Activated T-cell treated with anti-CD3 and anti-CD28 coated beads for 1 hour (primary cell): ENCODE results near the gene MPND.
"Not testable (repeated sequence)": the region's sequence is repeated elsewhere in the genome, so short reads cannot be mapped to it uniquely, and the experiment has no call there.

Source experiments
- DNase-seq: peaks from one replicate; pipeline ENCODE4 v3.0.0-alpha.2; 2020; ENCODE audit warnings: low read depth

The MPND gene

GRCh38 chr19:4320419-4320818 is 22.9 kb upstream of the MPND start:
- DNase-seq, result no peak

DNA sequence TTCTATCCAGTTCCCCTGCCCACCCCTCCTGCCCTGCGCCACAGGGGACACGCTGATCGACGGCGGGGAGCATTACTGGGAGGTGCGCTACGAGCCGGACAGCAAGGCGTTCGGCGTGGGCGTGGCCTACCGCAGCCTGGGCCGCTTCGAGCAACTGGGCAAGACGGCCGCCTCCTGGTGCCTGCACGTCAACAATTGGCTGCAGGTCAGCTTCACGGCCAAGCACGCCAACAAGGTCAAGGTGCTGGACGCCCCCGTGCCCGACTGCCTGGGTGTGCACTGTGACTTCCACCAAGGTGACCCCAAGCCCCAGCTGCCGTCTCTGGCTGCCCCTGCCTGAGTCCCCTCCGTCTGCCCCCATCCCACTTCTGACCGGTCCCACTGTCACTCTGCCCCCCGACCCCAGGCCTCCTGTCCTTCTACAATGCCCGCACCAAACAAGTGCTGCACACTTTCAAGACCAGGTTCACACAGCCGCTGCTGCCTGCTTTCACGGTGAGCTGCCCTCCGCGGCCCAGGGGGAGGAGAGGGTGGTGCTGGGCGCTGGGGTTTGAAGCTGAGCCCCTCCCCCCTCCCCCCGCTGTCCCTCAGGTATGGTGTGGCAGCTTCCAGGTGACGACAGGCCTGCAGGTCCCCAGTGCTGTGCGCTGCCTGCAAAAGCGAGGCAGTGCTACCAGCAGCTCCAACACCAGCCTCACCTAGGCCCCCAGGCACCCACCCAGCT is 20.3 kb upstream of the MPND start:
- DNase-seq, result no peak

DNA sequence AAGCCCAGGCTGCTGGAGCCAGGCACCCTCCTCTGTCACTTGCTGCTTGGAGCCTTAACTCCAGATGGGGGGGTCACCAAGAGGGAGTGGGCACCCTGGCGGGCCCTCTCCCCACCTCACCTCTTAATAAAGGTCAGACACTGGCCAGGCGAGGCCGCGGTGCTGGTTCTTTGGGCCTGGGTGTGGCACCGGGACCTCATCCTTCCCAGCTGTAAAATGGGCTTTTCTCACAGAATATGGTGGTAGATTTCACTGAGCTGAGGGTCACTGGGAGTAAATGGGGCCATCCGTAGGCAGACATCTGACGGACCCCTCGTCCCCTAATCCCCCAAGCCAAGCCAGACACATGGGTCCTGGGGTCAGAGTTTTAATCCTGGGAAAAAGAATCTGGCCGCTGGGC is 19.7 kb upstream of the MPND start:
- no peak for DNase-seq

DNA sequence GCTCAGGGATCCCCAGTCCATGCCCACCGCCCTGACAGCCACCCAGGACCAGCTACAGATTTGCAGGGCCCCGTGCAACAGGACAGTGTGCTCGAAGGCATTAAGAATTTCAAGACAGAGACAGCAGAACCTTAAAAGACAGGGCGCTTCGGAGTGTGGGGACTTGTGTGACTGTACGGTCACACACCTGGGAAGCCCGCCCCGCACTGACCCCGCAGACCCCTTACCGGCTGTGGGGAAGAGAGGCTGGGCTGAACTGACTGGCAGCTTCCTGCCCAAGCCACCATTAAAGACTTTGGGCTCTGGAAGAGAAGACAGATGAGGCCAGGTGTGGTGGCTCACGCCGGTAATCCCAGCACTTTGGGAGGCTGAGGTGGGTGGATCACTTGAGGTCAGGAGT is 19.1 kb upstream of the MPND start:
- no peak for DNase-seq

DNA sequence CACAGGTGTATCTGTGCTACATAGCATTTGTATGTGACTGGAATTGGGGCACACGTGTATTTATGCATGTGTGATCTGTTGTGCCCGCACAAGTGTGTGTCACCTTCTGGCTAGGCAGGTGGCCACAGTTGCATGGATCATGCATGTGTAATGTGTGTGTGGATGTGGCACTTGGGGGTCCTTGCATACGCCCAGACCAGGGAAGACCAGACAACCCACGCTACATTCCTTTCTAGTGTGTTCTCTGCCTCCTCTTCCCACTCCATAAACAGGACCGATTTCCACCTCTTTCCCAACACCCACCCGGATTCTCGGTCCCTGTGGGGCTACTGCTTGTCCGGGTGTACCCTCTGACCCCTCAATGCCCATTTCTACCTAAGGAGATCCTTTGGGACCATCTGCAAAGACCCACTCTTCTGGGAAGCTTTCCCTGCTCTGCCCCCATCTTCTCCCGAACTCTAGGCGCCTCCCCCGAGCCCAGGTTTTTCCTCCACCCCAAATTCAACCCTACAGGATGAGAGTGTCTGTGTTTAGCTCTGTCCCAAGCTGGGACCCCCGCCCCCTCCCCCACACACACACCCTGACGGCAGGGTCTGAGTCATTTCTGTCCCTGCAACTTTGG is 17.0 kb upstream of the MPND start:
- no peak for DNase-seq

DNA sequence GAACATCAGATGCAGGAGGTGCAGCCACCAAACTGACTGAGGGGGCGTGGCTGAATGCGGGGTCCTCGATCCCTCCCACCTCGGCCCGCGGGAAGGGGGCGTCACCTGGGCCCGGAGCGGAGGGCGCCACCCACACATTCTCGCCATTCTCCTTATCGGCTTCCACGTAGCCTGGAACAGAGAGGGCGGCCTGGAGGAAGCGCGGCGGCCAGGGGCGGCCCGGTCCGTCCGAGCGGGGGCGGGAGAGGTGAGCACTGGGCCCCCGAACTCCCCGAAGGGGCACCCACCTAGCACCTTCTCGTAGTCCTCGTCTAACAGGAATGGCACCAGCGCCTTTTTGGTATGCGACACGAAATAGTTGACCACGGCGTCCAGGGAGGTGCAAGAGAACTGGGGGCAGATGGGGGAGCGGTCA is 16.5 kb upstream of the MPND start:
- DNase-seq, result no peak

GRCh38 chr19:4327252-4327876 is 16.0 kb upstream of the MPND start:
- DNase-seq, result peak; percentile 62

GRCh38 chr19:4327877-4328242 is 15.5 kb upstream of the MPND start:
- DNase-seq, result no peak

GRCh38 chr19:4328243-4328990 is 14.9 kb upstream of the MPND start:
- DNase-seq, result peak; percentile 97

DNA sequence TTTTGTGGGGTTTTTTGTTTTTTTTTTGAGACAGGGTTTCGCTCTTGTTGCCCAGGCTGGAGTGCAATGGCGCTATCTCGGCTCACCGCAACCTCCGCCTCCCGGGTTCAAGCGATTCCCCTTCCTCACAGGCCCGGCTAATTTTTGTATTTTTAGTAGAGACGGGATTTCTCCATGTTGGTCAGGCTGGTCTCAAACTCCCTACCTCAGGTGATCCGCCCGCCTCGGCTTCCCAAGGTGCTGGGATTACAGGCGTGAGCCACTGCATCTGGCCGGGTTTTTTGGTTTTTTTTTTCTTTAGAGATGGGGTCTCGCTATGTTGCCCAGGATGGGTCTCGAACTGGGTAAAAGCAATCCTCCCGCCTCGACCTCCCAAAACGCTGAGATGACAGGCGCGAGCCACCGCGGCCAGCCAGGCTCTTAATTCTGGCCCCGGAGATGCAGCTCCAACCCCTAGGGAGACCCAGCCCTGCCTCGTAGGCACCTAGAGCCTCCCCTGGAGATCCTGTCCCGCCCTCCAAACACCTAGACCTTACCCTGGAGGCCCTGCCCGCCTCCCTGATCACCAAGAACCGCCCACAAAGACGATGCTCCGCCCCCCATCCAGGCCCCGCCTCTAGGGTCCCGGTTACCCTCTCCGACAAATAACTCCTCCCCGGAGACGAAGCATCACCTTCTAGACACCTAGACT is 14.2 kb upstream of the MPND start:
- DNase-seq, result not testable (repeated sequence)

- no peak for DNase-seq
These were observed 13.5 kb upstream of the MPND start for GRCh38 chr19:4329858-4330257.

DNA sequence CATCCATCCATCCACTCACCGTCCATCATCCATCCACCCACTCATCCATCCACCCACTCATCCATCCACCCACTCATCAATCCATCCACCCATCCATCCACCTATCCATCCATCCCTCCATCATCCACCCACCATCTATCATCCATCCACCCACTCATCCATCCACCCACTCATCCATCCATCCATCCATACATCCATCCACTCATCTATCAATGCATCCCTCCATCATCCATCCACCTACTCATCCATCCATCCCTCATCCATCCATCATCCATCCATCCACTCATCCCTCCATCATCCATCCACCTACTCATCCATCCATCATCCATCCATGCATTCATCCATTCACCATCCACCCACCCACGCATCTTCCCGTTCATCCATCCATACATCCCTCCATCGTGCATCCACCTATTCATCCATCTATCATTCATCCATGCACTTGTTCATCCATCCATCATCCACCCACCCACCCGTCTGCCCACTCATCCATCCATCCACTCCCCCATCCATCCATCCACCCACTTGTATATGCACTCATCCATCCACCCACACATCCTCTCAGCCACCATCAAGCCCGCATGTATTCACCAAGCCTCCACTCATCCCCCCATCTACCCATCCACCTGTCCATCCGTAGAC is 8.3 kb upstream of the MPND start:
- no peak for DNase-seq

GRCh38 chr19:4337906-4338440 is 5.4 kb upstream of the MPND start:
- DNase-seq, result no peak

DNA sequence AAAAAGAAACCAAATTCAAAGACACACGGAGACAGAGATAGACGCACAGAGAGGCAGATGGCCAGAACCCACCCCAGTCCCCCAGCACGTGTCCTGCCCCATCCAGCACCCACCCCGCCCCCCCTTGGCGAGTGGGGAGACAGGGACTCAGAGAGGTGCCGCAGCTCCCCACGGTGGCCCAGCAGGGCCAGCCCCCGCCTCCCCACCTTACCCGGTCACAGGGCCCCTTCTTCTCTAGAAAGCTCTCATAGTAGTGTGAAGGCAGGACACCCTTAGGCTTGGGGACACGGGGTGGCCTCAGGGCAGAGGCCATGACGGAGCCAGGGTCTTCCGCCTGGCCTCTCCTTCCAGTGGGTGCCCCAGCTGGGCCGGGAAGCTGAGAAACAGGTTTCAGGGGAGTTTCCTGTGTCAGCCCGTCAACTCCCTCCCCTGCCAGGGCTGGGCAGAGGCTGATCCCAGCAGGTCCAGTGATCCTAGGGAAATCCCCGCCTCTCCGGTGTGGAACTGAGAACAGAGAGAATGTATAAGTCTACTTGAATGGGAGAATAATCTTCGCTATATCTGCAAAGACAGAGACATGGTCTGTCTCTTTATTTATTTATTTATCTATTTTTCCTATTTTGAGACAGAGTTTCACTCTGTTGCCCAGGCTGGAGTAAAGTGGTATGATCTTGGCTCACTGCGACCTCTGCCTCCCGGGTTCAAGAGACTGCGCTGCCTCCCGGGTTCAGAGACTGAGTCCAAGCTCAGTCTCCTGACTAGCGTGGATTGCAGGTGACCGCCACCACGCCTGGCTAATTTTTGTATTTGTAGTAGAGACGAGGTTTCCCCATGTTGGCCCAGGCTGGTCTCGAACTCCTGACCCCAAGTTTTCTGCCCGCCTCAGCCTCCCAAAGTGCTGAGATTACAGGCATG is 4.7 kb upstream of the MPND start, which contains the start of gene STAP2:
Gene STAP2, minus strand, starts transcription at position 387 of the 915 bp plus-strand sequence. Its CDS starts 74 bp downstream, at position 313.
- no peak for DNase-seq

- no peak for DNase-seq
These were observed 1.1 kb upstream of the MPND start for GRCh38 chr19:4342314-4342614.

DNA sequence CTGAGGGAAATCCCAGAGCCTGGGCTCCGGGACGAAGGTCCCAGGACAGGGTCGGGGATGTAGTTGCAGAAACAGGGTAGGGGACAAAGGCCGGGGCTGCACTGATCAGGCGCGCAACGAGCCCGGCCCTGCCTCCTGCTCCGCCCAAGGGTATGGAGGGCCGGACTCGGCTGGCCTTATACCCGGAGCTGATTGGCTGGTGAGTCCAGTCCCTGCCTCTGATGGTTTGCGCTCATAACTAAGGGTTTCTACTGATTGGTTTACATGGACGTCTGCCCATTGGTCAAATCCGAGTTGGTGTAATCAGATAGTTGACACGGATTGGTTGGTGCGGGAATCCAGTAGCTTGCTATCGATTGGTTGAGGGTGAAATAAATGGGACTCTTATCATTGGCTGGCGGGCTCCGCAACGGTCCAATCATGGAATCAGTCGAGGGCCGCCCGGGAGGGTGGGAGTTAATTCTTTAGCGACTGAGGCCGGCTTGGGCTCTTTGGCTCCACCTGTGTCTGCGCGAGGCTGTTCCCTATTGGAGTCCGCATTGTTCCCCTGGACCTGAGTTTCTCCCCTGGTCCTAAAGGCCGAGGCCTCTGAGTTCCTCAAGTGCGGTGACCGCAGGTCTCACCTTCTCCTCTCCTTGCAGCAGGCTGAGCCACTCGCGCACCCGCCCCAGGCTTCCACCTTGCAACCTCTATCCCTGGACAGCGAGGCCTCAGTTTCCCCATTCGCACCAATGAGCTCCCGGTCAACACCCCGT is 570 bp upstream of the MPND start:
- peak; percentile 83 for DNase-seq

DNA sequence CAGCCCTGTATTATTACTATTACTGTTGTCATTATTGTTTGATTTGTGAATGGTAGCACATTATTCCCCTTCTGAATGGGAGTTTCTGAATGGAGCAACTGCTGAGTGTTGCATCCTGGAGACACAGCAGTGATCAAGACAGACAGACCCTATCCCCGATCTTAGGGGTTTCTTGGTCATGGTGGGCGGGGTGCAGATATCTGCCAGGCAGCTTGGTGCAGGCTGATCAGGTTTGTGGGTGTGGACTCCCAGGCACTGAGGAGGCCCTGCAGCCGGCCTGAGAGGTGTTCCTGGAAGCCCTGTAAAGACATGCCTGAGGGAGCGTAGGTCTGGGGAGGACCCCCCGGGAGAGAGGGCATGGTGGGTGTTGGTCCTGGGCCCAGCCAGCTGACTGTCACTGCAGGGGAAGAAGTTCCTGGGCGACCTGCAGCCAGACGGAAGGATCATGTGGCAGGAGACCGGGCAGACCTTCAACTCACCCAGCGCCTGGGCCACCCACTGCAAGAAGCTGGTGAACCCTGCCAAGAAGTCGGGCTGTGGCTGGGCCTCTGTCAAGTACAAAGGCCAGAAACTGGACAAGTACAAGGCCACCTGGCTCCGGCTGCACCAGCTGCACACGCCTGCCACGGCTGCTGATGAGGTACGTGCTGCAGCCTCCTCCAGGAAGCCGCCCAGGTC is 2.1 kb downstream of the MPND start:
- DNase-seq, result no peak

DNA sequence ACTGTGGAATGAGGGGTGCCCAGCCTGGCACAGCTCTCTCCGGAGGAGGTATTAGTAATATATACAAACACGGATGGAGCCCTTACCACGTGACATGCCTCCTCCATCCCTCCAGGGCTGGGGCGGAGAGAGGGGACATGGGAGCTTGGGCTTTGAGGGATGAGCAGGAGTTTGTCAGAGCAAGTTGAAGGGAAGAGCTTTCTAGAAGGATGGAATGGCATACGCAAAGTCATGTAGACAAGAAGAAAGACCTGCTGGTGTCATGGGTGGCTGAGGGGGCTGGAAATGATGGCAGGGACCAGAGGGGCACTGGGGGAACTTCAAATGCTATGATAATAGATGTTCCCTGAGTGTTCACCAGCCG is 2.6 kb downstream of the MPND start:
- DNase-seq, result no peak

DNA sequence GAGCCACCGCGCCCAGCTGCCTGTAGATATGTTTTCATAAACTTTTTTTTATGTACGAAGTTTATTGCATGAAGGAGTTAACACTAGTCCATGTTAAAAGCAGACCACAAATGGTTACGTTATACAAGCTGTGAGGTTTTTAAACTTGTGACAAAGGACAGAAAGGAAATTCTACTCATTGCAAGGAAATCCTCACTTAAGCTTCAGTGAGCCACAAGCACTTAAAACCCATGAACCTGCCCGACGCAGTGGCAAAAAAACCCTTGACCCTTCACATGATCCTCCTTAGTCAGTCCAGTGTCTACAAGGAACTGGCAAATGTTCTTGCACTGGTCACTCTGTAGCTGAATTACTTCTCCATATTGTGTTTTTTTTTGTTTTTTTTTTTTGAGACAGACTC is 4.2 kb downstream of the MPND start:
- no peak for DNase-seq
